ENCODE measurements around the gene PLA2G4E. TPM values are rescaled to one million over a fixed set of nuclear protein-coding genes. Genes with fewer than 3 reads are reported as not detected.
A peak's percentile ranks its signal among the peaks of the same experiment; 100 is the strongest.

PLA2G4E gene
- total and polyA plus RNA-seq, 9 of the 15 experiments (the other 6 are each of a cell fraction or from before 2014, with no cell fraction given): 0.03 TPM; not detected in 8

DNA sequence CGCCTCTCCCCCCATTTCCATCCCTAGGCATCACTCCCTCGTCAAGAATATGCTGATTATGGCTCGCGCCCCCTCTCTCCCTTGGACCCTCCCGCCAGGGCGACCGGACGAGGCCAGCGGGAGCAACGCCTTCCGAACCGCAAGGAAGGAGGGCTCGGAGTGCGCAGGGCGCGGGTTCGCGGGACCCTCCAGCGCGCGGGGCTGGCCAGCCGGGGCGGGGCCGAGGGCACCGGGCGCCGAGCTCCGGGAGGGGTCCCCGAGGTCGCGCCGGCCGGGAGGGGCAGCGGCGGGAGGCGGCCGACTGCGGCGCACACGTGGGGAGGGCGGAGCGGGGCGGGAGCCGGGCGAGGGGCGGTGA, 49.0 kb downstream of the PLA2G4E start (continued):
- TF ChIP-seq ZNF609 (CRISPR knock-in tag; IDR thresholded peaks at IDR 0.05; ENCODE audit: borderline replicate concordance): no peak
- TF ChIP-seq STAT5B (CRISPR knock-in tag; IDR thresholded peaks at IDR 0.05): no peak
- no peak for TF ChIP-seq SMAD4 (CRISPR knock-in tag; conservative IDR thresholded peaks at IDR 0.05)
- TF ChIP-seq, protein P1, sequence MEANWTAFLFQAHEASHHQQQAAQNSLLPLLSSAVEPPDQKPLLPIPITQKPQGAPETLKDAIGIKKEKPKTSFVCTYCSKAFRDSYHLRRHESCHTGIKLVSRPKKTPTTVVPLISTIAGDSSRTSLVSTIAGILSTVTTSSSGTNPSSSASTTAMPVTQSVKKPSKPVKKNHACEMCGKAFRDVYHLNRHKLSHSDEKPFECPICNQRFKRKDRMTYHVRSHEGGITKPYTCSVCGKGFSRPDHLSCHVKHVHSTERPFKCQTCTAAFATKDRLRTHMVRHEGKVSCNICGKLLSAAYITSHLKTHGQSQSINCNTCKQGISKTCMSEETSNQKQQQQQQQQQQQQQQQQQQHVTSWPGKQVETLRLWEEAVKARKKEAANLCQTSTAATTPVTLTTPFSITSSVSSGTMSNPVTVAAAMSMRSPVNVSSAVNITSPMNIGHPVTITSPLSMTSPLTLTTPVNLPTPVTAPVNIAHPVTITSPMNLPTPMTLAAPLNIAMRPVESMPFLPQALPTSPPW (CRISPR knock-in tag; IDR thresholded peaks at IDR 0.05): peak; percentile 32
- TF ChIP-seq, protein P2, sequence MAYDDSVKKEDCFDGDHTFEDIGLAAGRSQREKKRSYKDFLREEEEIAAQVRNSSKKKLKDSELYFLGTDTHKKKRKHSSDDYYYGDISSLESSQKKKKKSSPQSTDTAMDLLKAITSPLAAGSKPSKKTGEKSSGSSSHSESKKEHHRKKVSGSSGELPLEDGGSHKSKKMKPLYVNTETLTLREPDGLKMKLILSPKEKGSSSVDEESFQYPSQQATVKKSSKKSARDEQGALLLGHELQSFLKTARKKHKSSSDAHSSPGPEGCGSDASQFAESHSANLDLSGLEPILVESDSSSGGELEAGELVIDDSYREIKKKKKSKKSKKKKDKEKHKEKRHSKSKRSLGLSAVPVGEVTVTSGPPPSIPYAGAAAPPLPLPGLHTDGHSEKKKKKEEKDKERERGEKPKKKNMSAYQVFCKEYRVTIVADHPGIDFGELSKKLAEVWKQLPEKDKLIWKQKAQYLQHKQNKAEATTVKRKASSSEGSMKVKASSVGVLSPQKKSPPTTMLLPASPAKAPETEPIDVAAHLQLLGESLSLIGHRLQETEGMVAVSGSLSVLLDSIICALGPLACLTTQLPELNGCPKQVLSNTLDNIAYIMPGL (CRISPR knock-in tag; IDR thresholded peaks at IDR 0.05): peak; percentile 48; the same call in 1 of the 2 replicates
- no peak for TF ChIP-seq ZNF395 (CRISPR knock-in tag; IDR thresholded peaks at IDR 0.05)
- TF ChIP-seq, protein P3, sequence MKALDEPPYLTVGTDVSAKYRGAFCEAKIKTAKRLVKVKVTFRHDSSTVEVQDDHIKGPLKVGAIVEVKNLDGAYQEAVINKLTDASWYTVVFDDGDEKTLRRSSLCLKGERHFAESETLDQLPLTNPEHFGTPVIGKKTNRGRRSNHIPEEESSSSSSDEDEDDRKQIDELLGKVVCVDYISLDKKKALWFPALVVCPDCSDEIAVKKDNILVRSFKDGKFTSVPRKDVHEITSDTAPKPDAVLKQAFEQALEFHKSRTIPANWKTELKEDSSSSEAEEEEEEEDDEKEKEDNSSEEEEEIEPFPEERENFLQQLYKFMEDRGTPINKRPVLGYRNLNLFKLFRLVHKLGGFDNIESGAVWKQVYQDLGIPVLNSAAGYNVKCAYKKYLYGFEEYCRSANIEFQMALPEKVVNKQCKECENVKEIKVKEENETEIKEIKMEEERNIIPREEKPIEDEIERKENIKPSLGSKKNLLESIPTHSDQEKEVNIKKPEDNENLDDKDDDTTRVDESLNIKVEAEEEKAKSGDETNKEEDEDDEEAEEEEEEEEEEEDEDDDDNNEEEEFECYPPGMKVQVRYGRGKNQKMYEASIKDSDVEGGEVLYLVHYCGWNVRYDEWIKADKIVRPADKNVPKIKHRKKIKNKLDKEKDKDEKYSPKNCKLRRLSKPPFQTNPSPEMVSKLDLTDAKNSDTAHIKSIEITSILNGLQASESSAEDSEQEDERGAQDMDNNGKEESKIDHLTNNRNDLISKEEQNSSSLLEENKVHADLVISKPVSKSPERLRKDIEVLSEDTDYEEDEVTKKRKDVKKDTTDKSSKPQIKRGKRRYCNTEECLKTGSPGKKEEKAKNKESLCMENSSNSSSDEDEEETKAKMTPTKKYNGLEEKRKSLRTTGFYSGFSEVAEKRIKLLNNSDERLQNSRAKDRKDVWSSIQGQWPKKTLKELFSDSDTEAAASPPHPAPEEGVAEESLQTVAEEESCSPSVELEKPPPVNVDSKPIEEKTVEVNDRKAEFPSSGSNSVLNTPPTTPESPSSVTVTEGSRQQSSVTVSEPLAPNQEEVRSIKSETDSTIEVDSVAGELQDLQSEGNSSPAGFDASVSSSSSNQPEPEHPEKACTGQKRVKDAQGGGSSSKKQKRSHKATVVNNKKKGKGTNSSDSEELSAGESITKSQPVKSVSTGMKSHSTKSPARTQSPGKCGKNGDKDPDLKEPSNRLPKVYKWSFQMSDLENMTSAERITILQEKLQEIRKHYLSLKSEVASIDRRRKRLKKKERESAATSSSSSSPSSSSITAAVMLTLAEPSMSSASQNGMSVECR (CRISPR knock-in tag; IDR thresholded peaks at IDR 0.05): peak; percentile 11; the same call in 1 of the 2 replicates
- TF ChIP-seq SIN3B (IDR thresholded peaks at IDR 0.05; ENCODE audit: low read depth): 0 out of 2 replicates have a peak, but pooled peaks have one; percentile 9
- TF ChIP-seq RBFOX2 (IDR thresholded peaks at IDR 0.05; ENCODE audit: low read depth, low read length): no peak
- peak; percentile 48 to 53 for TF ChIP-seq E2F6 (IDR thresholded peaks at IDR 0.05; ENCODE audit: borderline replicate concordance in 1 of 2, extremely low read depth in 1 of 2, insufficient read depth in 1 of 2, insufficient read length in 1 of 2, low read depth in 1 of 2, low read length in 1 of 2, poor library complexity in 1 of 2, severe bottlenecking in 1 of 2)
- no peak for TF ChIP-seq PHF20 (IDR thresholded peaks at IDR 0.05; ENCODE audit: partially characterized antibody)
